B cell (primary cell): Measurements from ENCODE around the gene SIPA1.

ENCODE experiments used
- CTCF ChIP-seq: fragments of 200-600 bp; IDR thresholded peaks from one replicate; pipeline ENCODE4 v1.8.0; 2022; ENCODE audit warnings: antibody characterized with exemption, mild to moderate bottlenecking
- EZH2 ChIP-seq: IDR thresholded peaks from 2 replicates; pipeline ENCODE4 v1.6.1; 2012; ENCODE audit warnings: borderline replicate concordance, low read depth, mild to moderate bottlenecking, moderate library complexity, low read length; ENCODE audit not compliant: insufficient read depth, poor library complexity, severe bottlenecking

GRCh38 chr11:65627202-65627601 lies 10.7 kb upstream of the SIPA1 start:
- TF ChIP-seq CTCF (no peak), EZH2 (no peak)
